Measurements from ENCODE around the gene PHF21A. TPM values are rescaled to one million over a fixed set of nuclear protein-coding genes. Genes with fewer than 3 reads are reported as not detected.

PHF21A gene
- total RNA-seq, 1 donor from 2014 or later, result 66.8 TPM

- TF ChIP-seq POLR2A (IDR thresholded peaks at IDR 0.05) (no peak), POLR2AphosphoS5 (IDR thresholded peaks at IDR 0.05; ENCODE audit: insufficient read depth in 1 of 2, low read depth in 1 of 2) (no peak), CTCF (IDR thresholded peaks at IDR 0.05) (no peak)
- Histone ChIP-seq H3K27ac (no peak overlapping the region), H3K27me3 (no peaks in the 10 kb centered on the region), H3K4me1 (no peaks in the 10 kb centered on the region), H3K36me3 (no peaks in the 10 kb centered on the region), H3K4me3 (no peak overlapping the region), H3K9me3 (no peaks in the 10 kb centered on the region)
- intact Hi-C loops (cut with DNase I), result no loop called here
- no peak for DNase-seq (ENCODE audit: extremely low spot score in 2 of 2)
Observed at GRCh38 chr11:46159680-46160079, 38.4 kb upstream of the PHF21A start.

- H3K27me3 ChIP-seq, result no peaks in the 10 kb centered on the region
- no peak for DNase-seq (ENCODE audit: extremely low spot score in 2 of 2)
- no peak overlapping the region for H3K27ac ChIP-seq
- no peaks in the 10 kb centered on the region for H3K9me3 ChIP-seq
- no peaks in the 10 kb centered on the region for H3K36me3 ChIP-seq
- intact Hi-C loops (cut with DNase I), result no loop called here
- H3K4me3 ChIP-seq, result no peak overlapping the region
- H3K4me1 ChIP-seq, result no peaks in the 10 kb centered on the region
- TF ChIP-seq CTCF (IDR thresholded peaks at IDR 0.05) (no peak), POLR2A (IDR thresholded peaks at IDR 0.05) (no peak), POLR2AphosphoS5 (IDR thresholded peaks at IDR 0.05; ENCODE audit: insufficient read depth in 1 of 2, low read depth in 1 of 2) (no peak)
Observed at GRCh38 chr11:46149826-46150225, 28.6 kb upstream of the PHF21A start.

- no peaks in the 10 kb centered on the region for H3K9me3 ChIP-seq
- H3K27ac ChIP-seq, result no peak overlapping the region
- intact Hi-C loops (cut with DNase I), result no loop called here
- no peaks in the 10 kb centered on the region for H3K27me3 ChIP-seq
- TF ChIP-seq CTCF (IDR thresholded peaks at IDR 0.05) (no peak), POLR2AphosphoS5 (IDR thresholded peaks at IDR 0.05; ENCODE audit: insufficient read depth in 1 of 2, low read depth in 1 of 2) (no peak), POLR2A (IDR thresholded peaks at IDR 0.05) (no peak)
- DNase-seq (ENCODE audit: extremely low spot score in 2 of 2), result no peak
- H3K4me1 ChIP-seq, result no peaks in the 10 kb centered on the region
- no peak overlapping the region for H3K4me3 ChIP-seq
- no peaks in the 10 kb centered on the region for H3K36me3 ChIP-seq
Observed at GRCh38 chr11:46149342-46149741, 28.1 kb upstream of the PHF21A start.

- Histone ChIP-seq H3K4me1 (no peaks in the 10 kb centered on the region), H3K36me3 (no peaks in the 10 kb centered on the region), H3K27ac (no peak overlapping the region), H3K4me3 (no peak overlapping the region), H3K27me3 (no peaks in the 10 kb centered on the region), H3K9me3 (no peaks in the 10 kb centered on the region)
- TF ChIP-seq POLR2AphosphoS5 (IDR thresholded peaks at IDR 0.05; ENCODE audit: insufficient read depth in 1 of 2, low read depth in 1 of 2) (no peak), POLR2A (IDR thresholded peaks at IDR 0.05) (no peak), CTCF (IDR thresholded peaks at IDR 0.05) (no peak)
- DNase-seq (ENCODE audit: extremely low spot score in 2 of 2), result no peak
- intact Hi-C loops (cut with DNase I), result no loop called here
Observed at GRCh38 chr11:46144741-46145140, 23.5 kb upstream of the PHF21A start.

GRCh38 chr11:46143049-46143806 lies 22.0 kb upstream of the PHF21A start:
- TF ChIP-seq CTCF (IDR thresholded peaks at IDR 0.05) (no peak), POLR2A (IDR thresholded peaks at IDR 0.05) (no peak), POLR2AphosphoS5 (IDR thresholded peaks at IDR 0.05; ENCODE audit: insufficient read depth in 1 of 2, low read depth in 1 of 2) (no peak)
- Histone ChIP-seq H3K27ac (no peak overlapping the region), H3K4me3 (no peak overlapping the region), H3K27me3 (no peaks in the 10 kb centered on the region), H3K36me3 (no peaks in the 10 kb centered on the region), H3K4me1 (no peaks in the 10 kb centered on the region), H3K9me3 (no peaks in the 10 kb centered on the region)
- intact Hi-C loops (cut with DNase I), result no loop called here
- DNase-seq (ENCODE audit: extremely low spot score in 2 of 2), result no peak
